ENCODE measurements around the gene TMEM106C.

Gene TMEM106C

GRCh38 chr12:47963340-47964040 lies at the start of gene TMEM106C:
TSS of gene TMEM106C (plus strand) at chr12:47963596. CDS start at chr12:47964237, 641 bp downstream.
- DNase-seq: peak; percentile 90

- DNase-seq: no peak
These were observed 42.5 kb upstream of the TMEM106C start for GRCh38 chr12:47920913-47921312.

GRCh38 chr12:47921907-47922306 lies 41.5 kb upstream of the TMEM106C start:
- DNase-seq: no peak

- DNase-seq: no peak
These were observed 36.0 kb upstream of the TMEM106C start for GRCh38 chr12:47927346-47927745.

GRCh38 chr12:47930634-47931033 lies 32.8 kb upstream of the TMEM106C start:
- DNase-seq: no peak

GRCh38 chr12:47931187-47931586 lies 32.2 kb upstream of the TMEM106C start:
- no peak for DNase-seq

GRCh38 chr12:47935184-47935583 lies 28.2 kb upstream of the TMEM106C start:
- no peak for DNase-seq

GRCh38 chr12:47938093-47938492 lies 25.3 kb upstream of the TMEM106C start:
- DNase-seq: no peak

GRCh38 chr12:47938594-47938993 lies 24.8 kb upstream of the TMEM106C start:
- DNase-seq: no peak

- no peak for DNase-seq
These were observed 24.3 kb upstream of the TMEM106C start for GRCh38 chr12:47939009-47939601.

- DNase-seq: no peak
These were observed 22.5 kb upstream of the TMEM106C start for GRCh38 chr12:47940773-47941474.

GRCh38 chr12:47941475-47941780 lies 22.0 kb upstream of the TMEM106C start:
- no peak for DNase-seq

- DNase-seq: no peak
These were observed 21.4 kb upstream of the TMEM106C start for GRCh38 chr12:47941871-47942613.

GRCh38 chr12:47942614-47943225 lies 20.7 kb upstream of the TMEM106C start:
- no peak for DNase-seq

GRCh38 chr12:47943623-47944340 lies 19.6 kb upstream of the TMEM106C start:
- DNase-seq: no peak

- DNase-seq: no peak
These were observed 18.6 kb upstream of the TMEM106C start for GRCh38 chr12:47944685-47945340.

GRCh38 chr12:47945341-47945728 lies 18.1 kb upstream of the TMEM106C start:
- DNase-seq: no peak

GRCh38 chr12:47946413-47947323 lies 16.7 kb upstream of the TMEM106C start:
- DNase-seq: no peak

- DNase-seq: no peak
These were observed 16.1 kb upstream of the TMEM106C start for GRCh38 chr12:47947341-47947740.

- peak; percentile 18 for DNase-seq
These were observed 13.7 kb upstream of the TMEM106C start for GRCh38 chr12:47949441-47950341.
